Stimulated activated CD4-positive, alpha-beta T cell treated with anti-CD3 and anti-CD28 coated beads, Interleukin-1b, Interleukin-23, amount 100 ng/mL, for 1 hour (primary cell): Measurements from ENCODE around the gene DOCK8.

Source experiments
- DNase-seq, 2 donors: peaks; one replicate each; pipeline ENCODE4 v3.0.0-alpha.2; 2020; ENCODE audit warnings: low read depth in 2 of 2

DOCK8 gene

DNA sequence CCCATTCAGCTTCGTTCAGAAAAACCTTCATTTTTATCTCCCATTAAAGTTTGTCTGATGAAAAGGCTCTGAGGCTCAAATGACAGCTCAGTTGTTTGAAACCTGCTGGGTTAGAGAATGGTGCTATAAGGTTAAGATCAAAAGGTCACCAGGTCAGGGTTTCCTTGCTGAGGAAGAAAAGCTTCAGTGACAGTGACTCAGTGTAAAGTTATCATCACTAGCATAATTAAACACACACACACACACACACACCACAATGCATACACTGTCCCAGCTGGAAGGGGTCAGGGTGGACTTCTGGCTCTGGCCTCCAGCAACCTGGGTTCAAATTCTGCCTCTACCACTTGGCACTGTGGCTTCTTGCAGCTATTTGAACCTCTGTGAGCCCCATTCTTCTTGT lies 281.1 kb downstream of the DOCK8 start:
- no peak for DNase-seq

DNA sequence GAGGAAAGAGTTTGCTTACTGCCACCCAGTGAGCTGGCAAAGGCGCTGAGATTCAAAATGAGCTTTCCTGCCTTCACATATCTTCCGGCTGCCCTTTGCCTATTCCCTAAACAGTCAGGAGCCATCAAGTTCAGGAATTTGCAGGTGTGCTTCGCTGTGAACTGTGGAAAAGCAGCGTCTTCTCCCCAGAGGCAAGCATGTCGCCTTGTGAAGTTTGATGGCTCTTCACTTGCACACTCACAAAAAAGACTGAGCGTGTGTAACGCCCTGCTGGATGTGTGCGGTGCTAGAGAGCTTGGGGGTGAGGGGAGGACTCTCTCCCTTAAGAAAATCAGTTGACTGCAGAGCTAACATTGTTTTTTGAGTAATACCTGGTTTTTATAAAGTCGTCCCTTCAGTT lies 288.7 kb downstream of the DOCK8 start:
- DNase-seq = no peak

DNA sequence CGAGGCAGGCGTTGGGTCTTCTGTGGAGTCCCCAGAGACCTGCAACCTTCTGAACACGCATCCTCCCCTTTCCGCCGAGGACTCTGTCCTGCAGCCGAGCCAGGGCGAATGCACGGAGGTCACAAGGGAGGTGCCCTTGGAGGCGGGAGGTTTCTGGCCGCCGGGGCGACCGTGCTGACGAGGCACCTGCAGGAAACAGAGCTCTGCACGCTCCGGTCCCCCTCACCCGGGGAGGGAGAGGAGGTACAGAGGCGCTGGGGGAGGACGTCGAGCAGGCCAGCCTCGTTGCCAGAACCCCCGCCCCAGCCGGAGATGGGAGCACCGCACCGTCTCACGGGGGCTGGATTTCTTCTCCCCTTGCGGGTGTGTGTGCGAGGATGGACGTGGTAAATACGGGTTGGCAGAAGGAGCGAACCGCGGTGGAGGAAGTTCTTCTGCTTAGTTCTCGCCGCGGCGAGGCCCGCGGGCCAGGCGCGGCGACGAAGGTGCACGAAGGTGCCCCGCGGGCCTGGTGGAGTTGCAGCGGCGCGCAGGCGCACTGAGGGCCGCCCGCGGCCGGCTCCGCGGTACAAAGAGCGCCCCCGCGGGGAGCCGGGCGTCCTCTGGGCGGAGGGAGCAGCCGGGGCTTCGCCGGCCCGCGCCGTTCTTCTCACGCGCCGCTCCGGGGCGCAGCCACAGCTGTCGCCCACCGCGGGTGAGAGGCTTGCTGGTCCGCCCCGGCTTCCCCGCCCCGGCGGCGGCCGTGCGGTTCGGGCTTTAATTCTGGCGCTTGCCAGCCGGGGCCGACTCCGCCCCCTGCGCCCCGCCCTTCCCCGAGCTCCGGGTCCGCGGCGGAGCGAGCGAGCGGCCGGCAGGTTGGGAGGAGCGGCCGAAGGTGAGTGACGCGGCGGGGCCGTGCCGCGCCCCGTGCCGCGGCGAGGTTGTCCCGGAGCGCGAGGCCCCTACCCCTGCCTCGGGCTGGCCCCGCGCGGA lies 289.5 kb downstream of the DOCK8 start, which contains the start of gene KANK1:
TSS of gene KANK1 (plus strand) at position 815 of the 972 bp plus-strand sequence.
- peak; percentile 41 to 48 for DNase-seq

DNA sequence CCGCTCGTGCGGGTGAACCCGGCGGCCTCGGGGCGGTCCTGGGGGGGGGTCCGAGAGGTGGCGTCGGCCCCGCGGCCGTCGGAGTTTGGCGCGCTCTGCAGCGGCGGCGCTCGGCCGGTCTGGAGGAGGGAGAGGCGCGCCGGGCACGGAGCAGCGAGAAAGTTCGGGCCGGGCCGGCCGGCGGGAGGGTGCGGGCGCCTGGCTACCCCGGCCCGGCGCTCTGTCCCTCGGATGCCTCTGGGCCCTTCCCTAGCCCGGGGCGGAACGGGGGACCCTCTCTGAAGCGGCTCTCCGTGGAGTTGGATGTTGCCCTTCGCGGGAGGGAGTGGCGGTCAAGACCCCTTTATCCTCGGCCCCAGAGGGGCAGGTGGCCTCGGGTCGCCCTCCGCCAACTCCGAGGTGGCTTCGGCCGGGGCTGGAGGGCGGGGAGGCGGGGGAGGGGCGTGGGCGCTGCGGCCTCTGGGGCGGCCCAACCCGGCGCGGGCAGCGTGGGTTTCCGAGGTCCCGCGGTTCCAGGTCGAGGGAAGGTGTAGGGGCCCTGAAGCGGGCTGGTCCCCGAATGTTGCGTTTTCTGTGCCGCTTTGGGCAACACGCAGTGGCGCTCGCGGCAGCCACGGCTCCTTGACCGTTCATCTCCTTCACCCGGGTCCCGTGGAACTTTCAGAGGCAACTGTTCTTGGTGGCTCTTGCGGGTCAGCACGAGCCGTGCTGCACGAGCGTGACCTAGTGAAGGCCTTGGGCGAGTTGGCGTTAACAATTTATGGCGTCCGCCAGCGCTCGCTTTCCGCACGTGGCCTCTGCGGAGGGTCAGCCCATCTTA lies 290.5 kb downstream of the DOCK8 start:
- DNase-seq = no peak

DNA sequence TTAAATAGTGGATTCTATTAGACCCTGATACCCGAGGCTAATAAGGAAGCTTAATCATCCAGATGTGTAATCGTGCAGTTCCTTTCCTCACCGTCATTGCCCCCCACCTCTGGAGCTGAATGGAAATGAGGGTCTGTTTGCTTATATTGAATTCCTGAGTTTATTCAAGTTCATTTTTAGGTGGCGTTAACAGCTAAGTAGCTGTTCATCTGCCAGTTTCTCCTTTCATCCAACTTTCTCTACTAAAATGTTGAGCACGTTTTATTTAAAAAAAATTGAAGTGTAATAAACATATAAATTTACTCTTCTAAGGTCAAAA lies 291.0 kb downstream of the DOCK8 start:
- DNase-seq = no peak

DNA sequence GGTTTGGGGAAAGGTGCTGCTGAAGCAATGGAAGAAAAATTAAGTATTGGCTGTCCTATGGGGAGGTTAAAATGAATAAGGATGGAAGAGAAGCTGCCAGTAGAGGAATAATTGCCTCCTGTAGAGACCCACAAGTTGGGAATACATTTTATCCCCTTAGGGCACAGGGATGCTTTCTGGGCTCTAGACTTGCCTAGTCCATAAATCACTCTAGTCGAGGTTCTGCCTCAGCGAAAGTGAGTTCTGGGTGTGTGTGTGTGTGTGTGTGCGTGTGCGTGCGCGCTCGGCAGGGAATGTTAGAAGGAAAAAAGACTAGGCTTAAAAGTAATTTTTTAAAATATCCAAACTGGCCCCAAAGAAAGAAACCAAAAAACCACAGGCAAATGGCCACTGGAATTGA lies 291.6 kb downstream of the DOCK8 start:
- DNase-seq = no peak

DNA sequence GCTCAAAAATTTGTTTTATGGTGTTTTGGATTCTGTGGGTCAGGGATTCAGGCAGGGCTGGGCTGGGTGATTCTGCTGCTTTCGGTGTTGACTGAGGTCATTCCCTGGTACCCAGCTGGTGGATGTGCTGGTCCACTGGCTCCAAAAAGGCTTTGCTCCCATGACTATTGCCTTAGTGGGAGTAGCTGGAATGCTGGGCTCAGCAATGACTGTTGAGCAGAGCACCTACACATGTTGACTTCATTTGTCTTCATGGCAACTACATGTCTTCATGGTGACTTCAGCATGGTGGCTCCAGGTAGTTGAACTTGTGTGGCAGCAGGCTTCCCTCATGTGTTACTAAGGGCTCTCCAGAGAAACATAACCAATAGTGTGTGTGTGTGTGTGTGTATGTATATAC lies 297.2 kb downstream of the DOCK8 start:
- no peak for DNase-seq

DNA sequence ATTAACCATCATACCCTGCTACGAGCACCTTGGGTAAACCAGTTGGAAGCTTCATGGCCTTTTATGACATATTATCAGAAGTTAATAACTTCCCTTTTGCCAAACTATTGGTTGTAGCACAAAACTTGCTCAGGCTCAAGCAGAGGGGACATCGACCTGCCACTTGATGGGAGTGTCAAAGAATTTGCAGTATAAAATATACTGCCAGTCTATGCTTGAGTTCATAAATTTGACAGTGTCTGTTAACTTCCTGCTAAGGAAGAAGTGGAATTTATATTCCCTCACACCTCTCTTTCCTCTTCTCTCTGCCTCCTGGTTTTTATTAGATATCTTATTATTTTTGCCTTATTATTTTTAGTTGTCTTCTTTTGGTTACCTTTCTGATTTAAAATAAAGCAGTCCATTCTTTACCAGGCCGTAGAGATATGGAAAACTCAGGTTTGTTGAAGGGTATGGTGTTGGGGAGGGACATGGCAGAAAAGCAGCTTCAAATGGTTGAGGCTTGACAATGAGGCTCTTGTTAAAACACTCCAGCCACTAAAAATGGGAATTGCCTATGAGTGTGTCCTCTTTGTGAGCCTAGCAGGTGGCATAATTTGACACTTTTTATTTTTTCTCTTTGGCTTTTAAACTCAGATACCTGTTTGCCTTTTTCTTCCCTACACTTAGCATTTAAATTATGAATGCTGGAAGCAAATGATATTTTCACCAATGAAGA lies 298.0 kb downstream of the DOCK8 start:
- no peak for DNase-seq
